Neuronal stem cell (in vitro differentiated cells): ENCODE data around the gene NDST1.
A peak's percentile ranks its signal among the peaks of the same experiment; 100 is the strongest.

Experiments
- DNase-seq: peaks from one replicate; pipeline ENCODE4 v3.0.0-alpha.2; 2013; ENCODE audit warnings: low spot score
- H2AFZ ChIP-seq: one replicate; pipeline ENCODE4 v1.6.1; 2013; ENCODE audit warnings: mild to moderate bottlenecking, low read length, inconsistent platforms
- H2AK5ac ChIP-seq: 2 replicates; pipeline ENCODE4 v1.6.1; 2013; ENCODE audit warnings: low read depth, mild to moderate bottlenecking, inconsistent platforms, low read length, moderate library complexity, mixed read lengths
- H2BK120ac ChIP-seq: 2 replicates; pipeline ENCODE4 v1.6.1; 2013; ENCODE audit warnings: low read depth, mild to moderate bottlenecking, inconsistent platforms, low read length, moderate library complexity, mixed read lengths
- H2BK12ac ChIP-seq: one replicate; pipeline ENCODE4 v1.6.1; 2013; ENCODE audit warnings: low read length, inconsistent platforms
- H2BK15ac ChIP-seq: 2 replicates; pipeline ENCODE4 v1.6.1; 2013; ENCODE audit warnings: mild to moderate bottlenecking, low read length, inconsistent platforms, mixed read lengths
- H2BK5ac ChIP-seq: one replicate; pipeline ENCODE4 v1.6.1; 2013; ENCODE audit warnings: inconsistent platforms, mild to moderate bottlenecking, low read length, moderate library complexity
- H3K14ac ChIP-seq: one replicate; pipeline ENCODE4 v1.6.1; 2013; ENCODE audit warnings: low read length, inconsistent platforms
- H3K18ac ChIP-seq: 2 replicates; pipeline ENCODE4 v1.6.1; 2013; ENCODE audit warnings: low read length, inconsistent platforms
- H3K23ac ChIP-seq: 2 replicates; pipeline ENCODE4 v1.6.1; 2013; ENCODE audit warnings: low read depth, mild to moderate bottlenecking, mixed read lengths, low read length, inconsistent platforms; ENCODE audit not compliant: poor library complexity
- H3K27ac ChIP-seq: replicated peaks from 3 replicates; pipeline ENCODE4 v1.5.1; 2013; ENCODE audit warnings: low read length, inconsistent platforms
- H3K27me3 ChIP-seq, 3 experiments: 2 replicates each; pipeline ENCODE4 v1.6.1; 2013; ENCODE audit warnings: low read length in 3 of 3, mild to moderate bottlenecking in 2 of 3, inconsistent platforms in 1 of 3, low read depth in 1 of 3, mixed read lengths in 1 of 3, moderate library complexity in 1 of 3; ENCODE audit not compliant: control insufficient read depth in 3 of 3, insufficient read depth in 3 of 3
- H3K36me3 ChIP-seq, 2 donors: replicated peaks in 1 of 2; 2 replicates each; pipeline ENCODE4 v1.6.1; 2013; ENCODE audit warnings: low read length in 2 of 2; ENCODE audit not compliant: control insufficient read depth in 2 of 2, insufficient read depth in 2 of 2
- H3K4ac ChIP-seq: 2 replicates; pipeline ENCODE4 v1.6.1; 2013; ENCODE audit warnings: inconsistent platforms, mild to moderate bottlenecking, low read length, moderate library complexity
- H3K4me1 ChIP-seq, 2 donors: 1 replicate in 1 of 2; 2 replicates in 1 of 2; pipeline ENCODE4 v1.6.1; 2013; ENCODE audit warnings: low read length in 2 of 2, low read depth in 1 of 2; ENCODE audit not compliant: control insufficient read depth in 2 of 2, insufficient read depth in 1 of 2
- H3K4me2 ChIP-seq: one replicate; pipeline ENCODE4 v1.6.1; 2013; ENCODE audit warnings: mild to moderate bottlenecking, low read length, inconsistent platforms; ENCODE audit not compliant: insufficient read depth, poor library complexity, severe bottlenecking
- H3K4me3 ChIP-seq, 2 donors: 2 replicates each; pipeline ENCODE4 v1.5.1; 2013; ENCODE audit warnings: low read length in 2 of 2, mild to moderate bottlenecking in 2 of 2, inconsistent platforms in 1 of 2, moderate library complexity in 1 of 2
- H3K79me1 ChIP-seq: one replicate; pipeline ENCODE4 v1.6.1; 2013; ENCODE audit warnings: low read depth, mild to moderate bottlenecking, inconsistent platforms, low read length, moderate library complexity
- H3K9ac ChIP-seq: one replicate; pipeline ENCODE4 v1.6.1; 2013; ENCODE audit warnings: mild to moderate bottlenecking, low read depth, low read length, inconsistent platforms; ENCODE audit not compliant: poor library complexity
- H3K9me3 ChIP-seq, 2 donors: replicated peaks in 1 of 2; 2 replicates each; pipeline versions ENCODE3 to v1.6.1; 2013; ENCODE audit warnings: low read length in 2 of 2, mild to moderate bottlenecking in 2 of 2, inconsistent platforms in 1 of 2, low read depth in 1 of 2, mixed read lengths in 1 of 2, moderate library complexity in 1 of 2; ENCODE audit not compliant: control insufficient read depth in 2 of 2, insufficient read depth in 1 of 2
- H4K8ac ChIP-seq: one replicate; pipeline ENCODE4 v1.6.1; 2013; ENCODE audit warnings: low read depth, mild to moderate bottlenecking, inconsistent platforms, low read length, moderate library complexity
- H4K91ac ChIP-seq: one replicate; pipeline ENCODE4 v1.6.1; 2013; ENCODE audit warnings: low read length, low read depth, mild to moderate bottlenecking, inconsistent platforms; ENCODE audit not compliant: poor library complexity
- WGBS, 2 donors: extraction: QIAGEN DNeasy Blood & Tissue Kit; methylation state at CpG; one replicate each; pipeline ENCODE4 v1.1.7; 2013; ENCODE audit warnings: missing lambda C conversion rate in 2 of 2, mixed read lengths in 1 of 2; ENCODE audit not compliant: insufficient read length in 2 of 2, insufficient replicate concordance in 1 of 2; ENCODE audit errors: extremely low coverage in 2 of 2; 5-methylcytosine and 5-hydroxymethylcytosine counted together

The NDST1 gene

DNA sequence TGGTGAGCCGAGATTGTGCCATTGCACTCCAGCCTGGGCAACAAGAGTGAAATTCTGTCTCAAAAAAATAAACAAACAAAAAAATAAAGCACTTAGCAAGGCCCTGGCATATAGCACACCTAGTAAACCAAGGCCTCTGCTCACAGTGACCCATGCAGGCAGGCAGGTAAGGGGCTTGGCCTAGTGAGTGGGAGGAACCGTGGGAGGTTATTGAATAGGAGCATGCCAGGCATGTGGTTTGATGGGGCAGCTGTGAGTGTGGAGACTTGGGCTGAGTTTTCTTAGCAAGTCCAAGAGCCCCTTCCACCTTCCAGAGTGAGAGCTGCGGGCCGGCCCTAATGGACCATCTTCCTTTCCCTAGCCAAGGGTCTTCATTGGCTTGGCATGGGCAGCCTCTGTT is 4.5 kb upstream of the NDST1 start:
- Histone ChIP-seq H3K4me2 (no peak overlapping the region), H3K9ac (no peak overlapping the region), H3K27ac (no peak overlapping the region), H3K18ac (no peak overlapping the region), H4K91ac (no peak overlapping the region), H3K79me1 (peaks cover 24% of the 10 kb centered on the region), H3K27me3 (no peaks in the 10 kb centered on the region), H2AFZ (no peak overlapping the region), H3K14ac (no peak overlapping the region), H3K4me3 (no peak overlapping the region), H3K9me3 (peaks cover 0 to 1% of the 10 kb centered on the region in 2 donors), H2BK15ac (no peak overlapping the region), H4K8ac (no peak overlapping the region), H3K23ac (no peak overlapping the region), H3K4me1 (peaks cover 13 to 44% of the 10 kb centered on the region in 2 donors), H3K4ac (no peak overlapping the region), H2BK12ac (no peak overlapping the region), H2BK5ac (no peak overlapping the region), H2BK120ac (no peak overlapping the region), H3K36me3 (peaks cover 0 to 25% of the 10 kb centered on the region in 2 donors), H2AK5ac (no peak overlapping the region)
- WGBS, 2 donors: no CpG with 5 or more reads among the region's 4 CpGs
- DNase-seq: no peak

DNA sequence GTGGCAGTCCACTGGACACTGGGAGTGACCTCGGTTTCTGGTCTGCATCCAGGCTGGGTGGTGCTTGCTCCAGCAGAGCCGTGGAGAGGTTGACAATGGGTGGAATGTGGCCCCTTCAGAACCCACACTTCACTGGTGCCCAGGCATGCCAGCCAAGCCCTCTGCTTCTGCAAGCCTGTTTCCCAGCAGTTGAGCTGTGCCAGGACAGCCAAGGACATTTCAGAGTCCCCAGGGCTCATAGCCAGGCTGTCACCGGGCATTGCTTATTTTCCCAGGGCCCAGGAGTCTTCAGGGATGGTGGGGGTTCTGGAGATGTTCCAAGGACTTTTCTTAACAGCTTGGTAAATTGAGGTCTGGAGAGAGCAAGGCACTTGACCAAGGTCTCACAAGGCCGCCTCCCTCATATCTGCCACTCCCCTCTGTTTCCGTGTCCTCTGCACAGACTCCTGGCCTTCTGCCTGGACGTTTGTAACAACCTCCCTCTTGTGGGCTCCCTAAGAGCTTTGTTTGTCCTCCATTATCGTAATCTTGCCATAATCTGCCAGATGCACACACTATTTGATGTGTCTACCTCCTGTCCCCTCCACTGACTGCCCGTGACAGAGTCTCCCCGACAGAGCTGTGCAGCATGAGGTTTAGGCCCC is 3.8 kb upstream of the NDST1 start:
- no peak overlapping the region for H3K14ac ChIP-seq
- peaks cover 0 to 1% of the 10 kb centered on the region in 2 donors for H3K9me3 ChIP-seq
- no peak overlapping the region for H3K4me3 ChIP-seq
- no peak overlapping the region for H3K9ac ChIP-seq
- H3K18ac ChIP-seq: peak overlapping the region; percentile 16
- H2AK5ac ChIP-seq: peak overlapping the region; percentile 38
- no peak overlapping the region for H2BK5ac ChIP-seq
- H4K8ac ChIP-seq: no peak overlapping the region
- no peak overlapping the region for H3K27ac ChIP-seq
- H3K23ac ChIP-seq: no peak overlapping the region
- peaks cover 0 to 25% of the 10 kb centered on the region in 2 donors for H3K36me3 ChIP-seq
- peaks cover 24% of the 10 kb centered on the region for H3K79me1 ChIP-seq
- H3K4ac ChIP-seq: no peak overlapping the region
- no peak overlapping the region for H3K4me2 ChIP-seq
- H4K91ac ChIP-seq: no peak overlapping the region
- DNase-seq: no peak
- H2BK15ac ChIP-seq: no peak overlapping the region
- WGBS, 2 donors: no CpG with 5 or more reads among the region's 9 CpGs
- no peak overlapping the region for H2BK120ac ChIP-seq
- peaks cover 14 to 44% of the 10 kb centered on the region in 2 donors for H3K4me1 ChIP-seq
- H3K27me3 ChIP-seq: no peaks in the 10 kb centered on the region
- no peak overlapping the region for H2AFZ ChIP-seq
- no peak overlapping the region for H2BK12ac ChIP-seq

DNA sequence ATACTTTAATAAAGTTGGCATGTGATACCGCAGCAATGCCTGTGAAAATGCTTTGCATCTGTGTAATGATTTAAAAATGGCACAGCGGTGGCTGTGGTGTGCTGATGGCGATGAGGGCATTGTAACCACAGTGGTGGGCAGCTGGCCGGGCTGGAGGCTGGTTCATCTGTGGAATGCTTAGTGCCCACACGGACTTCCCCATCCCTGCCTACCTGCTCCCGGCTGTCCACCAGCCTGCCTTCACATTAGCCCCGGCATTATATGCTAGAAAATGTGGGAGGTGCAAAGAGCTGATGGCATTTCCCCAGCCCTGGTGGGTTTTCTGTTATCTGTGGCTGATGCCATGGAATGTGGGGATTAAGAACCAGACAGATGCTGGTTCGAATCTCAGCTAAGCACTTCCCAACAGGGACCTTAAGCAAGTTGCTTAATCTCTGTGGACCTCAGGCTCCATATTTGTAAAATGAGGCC is 2.9 kb upstream of the NDST1 start:
- Histone ChIP-seq H3K79me1 (peaks cover 24% of the 10 kb centered on the region), H3K4ac (no peak overlapping the region), H3K4me1 (peaks cover 7 to 36% of the 10 kb centered on the region in 2 donors), H3K27ac (no peak overlapping the region), H3K18ac (no peak overlapping the region), H3K4me3 (no peak overlapping the region), H3K9ac (no peak overlapping the region), H3K9me3 (peaks cover 0 to 1% of the 10 kb centered on the region in 2 donors), H4K91ac (no peak overlapping the region), H4K8ac (no peak overlapping the region), H3K14ac (no peak overlapping the region), H2AFZ (no peak overlapping the region), H2BK12ac (no peak overlapping the region), H3K27me3 (no peaks in the 10 kb centered on the region), H3K36me3 (peaks cover 0 to 25% of the 10 kb centered on the region in 2 donors), H3K23ac (no peak overlapping the region), H3K4me2 (no peak overlapping the region), H2BK120ac (no peak overlapping the region), H2BK15ac (no peak overlapping the region), H2AK5ac (no peak overlapping the region), H2BK5ac (no peak overlapping the region)
- DNase-seq: no peak
- WGBS, 2 donors: no CpG with 5 or more reads among the region's 8 CpGs

DNA sequence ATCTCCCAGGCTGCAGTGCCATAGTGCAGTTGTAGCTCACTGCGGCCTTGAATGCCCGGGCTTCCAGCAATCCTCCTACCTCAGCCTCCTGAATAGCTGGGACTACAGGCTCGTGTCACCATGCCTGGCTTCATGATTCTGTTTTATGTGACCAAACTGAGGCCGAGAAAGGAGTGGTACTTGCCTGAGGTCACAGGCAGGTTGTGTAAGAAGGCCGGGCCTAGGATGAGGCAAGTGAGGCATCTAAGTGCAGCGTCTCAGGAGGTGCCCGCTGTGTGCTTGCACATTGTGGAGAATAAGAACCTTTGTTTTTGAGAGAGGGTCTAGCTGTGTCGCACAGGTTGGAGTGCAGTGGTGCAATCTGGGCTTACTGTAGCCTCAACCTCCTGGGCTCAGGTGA is 2.1 kb upstream of the NDST1 start:
- WGBS, 2 donors: no CpG with 5 or more reads among the region's 8 CpGs
- H3K4ac ChIP-seq: no peak overlapping the region
- H3K79me1 ChIP-seq: peaks cover 21% of the 10 kb centered on the region
- no peak overlapping the region for H2BK15ac ChIP-seq
- peak overlapping the region; percentile 53 for H2AK5ac ChIP-seq
- H2BK120ac ChIP-seq: no peak overlapping the region
- no peak overlapping the region for H3K9ac ChIP-seq
- no peak overlapping the region for H3K14ac ChIP-seq
- peaks cover 14 to 37% of the 10 kb centered on the region in 2 donors for H3K4me1 ChIP-seq
- peaks cover 0 to 20% of the 10 kb centered on the region in 2 donors for H3K36me3 ChIP-seq
- H4K8ac ChIP-seq: no peak overlapping the region
- H4K91ac ChIP-seq: no peak overlapping the region
- H3K27ac ChIP-seq: no peak overlapping the region
- no peak overlapping the region for H3K4me2 ChIP-seq
- H2AFZ ChIP-seq: no peak overlapping the region
- no peaks in the 10 kb centered on the region for H3K27me3 ChIP-seq
- H3K9me3 ChIP-seq: peaks cover 0 to 1% of the 10 kb centered on the region in 2 donors
- H2BK12ac ChIP-seq: no peak overlapping the region
- H2BK5ac ChIP-seq: no peak overlapping the region
- no peak overlapping the region for H3K23ac ChIP-seq
- no peak for DNase-seq
- H3K4me3 ChIP-seq: no peak overlapping the region
- H3K18ac ChIP-seq: no peak overlapping the region
